ENCODE results near the gene RPUSD3. TPM values are rescaled to one million over a fixed set of nuclear protein-coding genes. Genes with fewer than 3 reads are reported as not detected.

Gene RPUSD3, protein sequence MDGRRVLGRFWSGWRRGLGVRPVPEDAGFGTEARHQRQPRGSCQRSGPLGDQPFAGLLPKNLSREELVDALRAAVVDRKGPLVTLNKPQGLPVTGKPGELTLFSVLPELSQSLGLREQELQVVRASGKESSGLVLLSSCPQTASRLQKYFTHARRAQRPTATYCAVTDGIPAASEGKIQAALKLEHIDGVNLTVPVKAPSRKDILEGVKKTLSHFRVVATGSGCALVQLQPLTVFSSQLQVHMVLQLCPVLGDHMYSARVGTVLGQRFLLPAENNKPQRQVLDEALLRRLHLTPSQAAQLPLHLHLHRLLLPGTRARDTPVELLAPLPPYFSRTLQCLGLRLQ
- 59.2 TPM for polyA plus RNA-seq (2013, experiment 1 of 4)
- 52.3 TPM for polyA plus RNA-seq (2013, experiment 2 of 4)
- 46.2 TPM for polyA plus RNA-seq (2013, experiment 3 of 4)
- 59.5 TPM for polyA plus RNA-seq (2013, experiment 4 of 4)

DNA sequence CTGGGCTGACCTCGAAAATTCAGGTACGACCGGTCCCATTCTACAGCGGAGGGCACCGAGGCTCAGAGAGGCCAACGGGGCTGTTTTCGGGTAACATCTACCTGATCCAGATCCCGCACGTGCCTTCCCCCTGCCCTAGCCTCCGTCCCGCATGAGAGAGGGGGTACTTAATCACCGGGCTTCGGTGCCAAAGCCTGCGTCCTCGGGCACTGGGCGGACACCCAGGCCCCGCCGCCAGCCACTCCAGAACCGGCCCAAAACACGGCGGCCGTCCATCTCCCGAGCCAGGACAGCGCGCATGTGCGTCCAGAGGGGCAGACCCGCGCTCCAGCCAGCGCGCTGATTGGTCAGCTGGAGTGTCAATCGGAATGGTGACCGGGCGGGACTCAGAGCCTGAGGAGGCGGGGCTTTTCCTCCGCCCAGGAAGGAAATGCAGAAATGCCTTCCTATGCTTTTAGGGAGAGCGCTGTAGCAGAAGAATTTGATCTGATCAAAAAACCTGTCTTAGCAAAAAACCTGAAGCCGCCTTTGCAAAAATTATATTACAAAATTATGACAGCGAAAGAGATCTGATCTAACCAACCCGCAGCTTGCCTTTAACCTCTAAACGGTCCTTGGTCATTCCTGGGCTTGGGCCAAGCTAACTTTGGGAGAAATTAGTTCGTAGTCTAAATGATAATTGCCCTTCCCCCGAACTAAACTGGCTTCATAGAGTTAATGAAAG lies at the start of gene RPUSD3:
Gene RPUSD3, minus strand, starts transcription at position 294 of the 724 bp plus-strand sequence. Its CDS starts 18 bp downstream, at position 276.
- no peaks in the 10 kb centered on the region for H3K27me3 ChIP-seq (ENCODE audit: control insufficient read depth, insufficient read depth, low read length, poor library complexity, severe bottlenecking)
- H3K27ac ChIP-seq (ENCODE audit: insufficient read depth, low read depth, low read length, poor library complexity, severe bottlenecking) = no peak within 1 kb of the TSS
- H3K4me1 ChIP-seq (ENCODE audit: control insufficient read depth, insufficient read depth, low read length) = no peaks in the 10 kb centered on the region
- peaks cover 13% of the 10 kb centered on the region for H3K36me3 ChIP-seq (ENCODE audit: control insufficient read depth, insufficient read depth, low read length)
- H3K4me3 ChIP-seq (ENCODE audit: insufficient read depth, low read depth, low read length) = peak within 1 kb of the TSS; percentile 73
- WGBS, 2 experiments = 4% methylated on average over 42 of the region's 42 CpGs
- H3K9me3 ChIP-seq (ENCODE audit: control insufficient read depth, low read length) = no peaks in the 10 kb centered on the region

DNA sequence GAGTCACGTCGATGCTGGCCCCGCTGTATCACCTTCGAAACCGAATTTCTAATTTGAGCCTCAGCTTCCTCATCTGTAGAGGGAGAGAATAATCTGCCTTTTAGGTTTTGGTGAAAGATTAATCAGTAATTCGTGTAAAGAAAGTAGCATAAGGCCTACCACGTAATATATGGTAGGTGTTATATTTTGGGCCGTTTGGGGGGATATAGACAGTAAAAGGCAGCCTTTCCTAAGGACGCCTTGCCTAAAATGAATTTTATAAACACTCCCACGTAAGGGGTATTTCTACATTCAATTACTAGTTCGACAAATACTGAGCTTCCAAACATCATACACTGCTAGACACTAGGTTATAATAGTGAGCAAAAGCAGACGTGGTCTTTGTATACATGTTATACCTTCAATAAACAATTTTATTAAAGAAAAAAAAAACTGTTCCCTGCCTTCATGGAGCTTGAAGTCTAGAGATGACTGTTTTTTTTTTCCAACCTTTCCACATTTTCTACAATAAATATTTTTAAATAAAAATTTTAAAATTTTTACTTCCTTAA lies 47.3 kb upstream of the RPUSD3 start:
- Histone ChIP-seq H3K27ac (ENCODE audit: insufficient read depth, low read depth, low read length, poor library complexity, severe bottlenecking) (peak overlapping the region; percentile 55), H3K4me1 (ENCODE audit: control insufficient read depth, insufficient read depth, low read length) (no peaks in the 10 kb centered on the region), H3K27me3 (ENCODE audit: control insufficient read depth, insufficient read depth, low read length, poor library complexity, severe bottlenecking) (no peaks in the 10 kb centered on the region), H3K4me3 (ENCODE audit: insufficient read depth, low read depth, low read length) (peak overlapping the region; percentile 99), H3K36me3 (ENCODE audit: control insufficient read depth, insufficient read depth, low read length) (peaks cover 18% of the 10 kb centered on the region), H3K9me3 (ENCODE audit: control insufficient read depth, low read length) (no peaks in the 10 kb centered on the region)
- 19 to 20% methylated on average over 11 to 12 of the region's 12 CpGs for WGBS, 2 experiments

DNA sequence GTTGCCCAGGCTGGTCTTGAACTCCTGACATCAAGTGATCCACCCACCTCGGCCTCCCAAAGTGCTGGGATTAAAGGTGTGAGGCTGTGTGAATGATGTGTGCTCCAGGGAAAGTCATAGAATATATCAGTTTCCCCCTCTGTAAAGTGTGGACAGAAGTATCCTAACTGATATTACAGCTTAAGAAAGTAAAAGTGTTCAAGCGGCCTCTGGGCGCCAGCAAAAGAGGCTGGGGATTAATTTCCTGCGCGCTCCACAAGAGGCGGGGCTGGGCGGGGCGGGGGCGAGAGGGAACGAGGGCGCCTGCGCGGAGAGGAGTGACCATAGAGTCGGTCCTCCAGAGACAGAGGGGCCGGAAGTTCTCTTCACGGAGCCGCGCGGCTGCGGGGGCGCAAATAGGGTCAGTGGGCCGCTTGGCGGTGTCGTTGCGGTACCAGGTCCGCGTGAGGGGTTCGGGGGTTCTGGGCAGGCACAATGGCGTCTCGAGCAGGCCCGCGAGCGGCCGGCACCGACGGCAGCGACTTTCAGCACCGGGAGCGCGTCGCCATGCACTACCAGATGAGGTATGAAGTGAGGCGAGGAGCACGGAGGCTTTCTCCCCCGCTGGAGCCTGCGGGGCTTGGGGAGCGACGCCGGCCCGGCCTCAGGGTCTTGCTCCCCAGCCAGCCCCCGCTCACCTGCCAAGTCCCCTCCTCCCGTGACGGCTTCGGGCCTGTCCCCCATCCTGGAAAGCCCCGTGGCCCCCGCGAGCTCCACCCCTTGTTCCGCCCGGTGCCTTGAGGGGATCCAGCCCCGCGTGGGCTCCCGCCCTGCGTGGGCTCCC lies 46.7 kb upstream of the RPUSD3 start, which contains the start of gene JAGN1:
Gene JAGN1, plus strand, starts transcription at position 362 of the 823 bp plus-strand sequence. Its CDS starts 113 bp downstream, at position 475.
- Histone ChIP-seq H3K9me3 (ENCODE audit: control insufficient read depth, low read length) (no peaks in the 10 kb centered on the region), H3K27me3 (ENCODE audit: control insufficient read depth, insufficient read depth, low read length, poor library complexity, severe bottlenecking) (no peaks in the 10 kb centered on the region), H3K36me3 (ENCODE audit: control insufficient read depth, insufficient read depth, low read length) (peaks cover 18% of the 10 kb centered on the region), H3K4me3 (ENCODE audit: insufficient read depth, low read depth, low read length) (peak within 1 kb of the TSS; percentile 99), H3K27ac (ENCODE audit: insufficient read depth, low read depth, low read length, poor library complexity, severe bottlenecking) (peak within 1 kb of the TSS; percentile 55), H3K4me1 (ENCODE audit: control insufficient read depth, insufficient read depth, low read length) (no peaks in the 10 kb centered on the region)
- WGBS, 2 experiments = 1% methylated on average over 62 of the region's 62 CpGs

DNA sequence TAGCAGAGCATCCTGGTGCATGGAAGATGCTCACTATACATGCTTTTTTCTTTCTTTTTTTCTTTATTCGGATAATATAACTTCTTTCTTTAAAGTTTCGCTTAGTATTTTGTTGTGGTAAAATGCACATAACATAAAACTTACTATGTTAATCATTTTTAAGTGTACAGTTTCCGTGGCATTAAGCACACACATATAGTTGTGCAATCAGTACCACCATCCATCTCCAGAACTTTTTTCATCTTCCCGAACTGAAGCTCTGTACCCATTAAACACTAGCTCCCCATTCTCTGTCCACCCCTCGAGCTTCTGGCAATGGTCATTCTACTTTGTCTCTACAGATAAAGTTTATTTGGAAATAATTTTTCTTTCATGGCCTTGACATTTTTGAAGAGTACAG lies 45.6 kb upstream of the RPUSD3 start:
- H3K4me3 ChIP-seq (ENCODE audit: insufficient read depth, low read depth, low read length) = no peak overlapping the region
- no peaks in the 10 kb centered on the region for H3K27me3 ChIP-seq (ENCODE audit: control insufficient read depth, insufficient read depth, low read length, poor library complexity, severe bottlenecking)
- H3K4me1 ChIP-seq (ENCODE audit: control insufficient read depth, insufficient read depth, low read length) = no peaks in the 10 kb centered on the region
- H3K9me3 ChIP-seq (ENCODE audit: control insufficient read depth, low read length) = no peaks in the 10 kb centered on the region
- WGBS, 2 experiments = 88 to 92% methylated on average over 2 to 4 of the region's 5 CpGs
- peaks cover 18% of the 10 kb centered on the region for H3K36me3 ChIP-seq (ENCODE audit: control insufficient read depth, insufficient read depth, low read length)
- no peak overlapping the region for H3K27ac ChIP-seq (ENCODE audit: insufficient read depth, low read depth, low read length, poor library complexity, severe bottlenecking)

DNA sequence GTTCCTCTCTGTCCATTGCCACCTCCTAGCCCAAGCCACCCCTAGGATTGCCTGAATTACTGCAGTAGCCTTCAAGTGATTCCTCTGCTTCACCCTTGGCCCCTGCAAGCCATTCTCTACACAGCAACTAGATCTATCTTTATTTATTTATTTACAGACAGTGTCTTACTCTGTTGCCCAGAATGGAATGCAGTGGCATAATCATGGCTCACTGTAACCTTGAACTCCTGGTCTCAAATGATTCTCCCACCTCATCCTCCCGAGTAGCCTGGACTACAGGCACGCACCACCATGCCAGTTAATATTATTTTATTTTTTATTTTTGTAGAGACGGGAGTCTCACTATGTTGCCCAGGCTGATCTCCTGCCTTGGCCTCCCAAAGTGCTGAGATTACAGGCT lies 44.7 kb upstream of the RPUSD3 start:
- no peaks in the 10 kb centered on the region for H3K4me1 ChIP-seq (ENCODE audit: control insufficient read depth, insufficient read depth, low read length)
- no peaks in the 10 kb centered on the region for H3K27me3 ChIP-seq (ENCODE audit: control insufficient read depth, insufficient read depth, low read length, poor library complexity, severe bottlenecking)
- H3K4me3 ChIP-seq (ENCODE audit: insufficient read depth, low read depth, low read length) = no peak overlapping the region
- peaks cover 14% of the 10 kb centered on the region for H3K36me3 ChIP-seq (ENCODE audit: control insufficient read depth, insufficient read depth, low read length)
- H3K27ac ChIP-seq (ENCODE audit: insufficient read depth, low read depth, low read length, poor library complexity, severe bottlenecking) = no peak overlapping the region
- 78 to 87% methylated on average over 2 to 3 of the region's 3 CpGs for WGBS, 2 experiments
- no peaks in the 10 kb centered on the region for H3K9me3 ChIP-seq (ENCODE audit: control insufficient read depth, low read length)

DNA sequence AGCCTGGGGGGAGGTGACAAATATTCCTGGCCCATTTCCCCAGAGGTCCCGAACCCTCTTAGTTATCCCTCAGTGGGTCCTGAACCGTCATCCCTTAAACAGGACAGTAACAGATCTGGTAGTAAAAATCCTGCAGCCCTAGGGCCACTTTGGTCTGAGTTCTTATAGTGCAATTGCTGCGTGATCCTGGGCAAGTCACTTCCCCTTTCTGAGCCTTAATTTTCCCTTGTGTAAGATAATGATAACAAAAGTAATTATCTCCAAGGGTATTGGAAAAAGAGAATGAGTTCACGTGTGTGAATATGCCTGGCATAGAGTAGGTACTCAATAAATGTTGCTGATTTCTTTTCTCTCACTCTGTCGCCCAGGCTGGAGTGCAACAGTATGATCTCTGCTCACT lies 43.7 kb upstream of the RPUSD3 start:
- no peaks in the 10 kb centered on the region for H3K9me3 ChIP-seq (ENCODE audit: control insufficient read depth, low read length)
- H3K4me1 ChIP-seq (ENCODE audit: control insufficient read depth, insufficient read depth, low read length) = no peaks in the 10 kb centered on the region
- H3K4me3 ChIP-seq (ENCODE audit: insufficient read depth, low read depth, low read length) = no peak overlapping the region
- 92% methylated on average over 5 of the region's 5 CpGs for WGBS, 2 experiments
- H3K27ac ChIP-seq (ENCODE audit: insufficient read depth, low read depth, low read length, poor library complexity, severe bottlenecking) = no peak overlapping the region
- H3K36me3 ChIP-seq (ENCODE audit: control insufficient read depth, insufficient read depth, low read length) = peaks cover 4% of the 10 kb centered on the region
- H3K27me3 ChIP-seq (ENCODE audit: control insufficient read depth, insufficient read depth, low read length, poor library complexity, severe bottlenecking) = no peaks in the 10 kb centered on the region

DNA sequence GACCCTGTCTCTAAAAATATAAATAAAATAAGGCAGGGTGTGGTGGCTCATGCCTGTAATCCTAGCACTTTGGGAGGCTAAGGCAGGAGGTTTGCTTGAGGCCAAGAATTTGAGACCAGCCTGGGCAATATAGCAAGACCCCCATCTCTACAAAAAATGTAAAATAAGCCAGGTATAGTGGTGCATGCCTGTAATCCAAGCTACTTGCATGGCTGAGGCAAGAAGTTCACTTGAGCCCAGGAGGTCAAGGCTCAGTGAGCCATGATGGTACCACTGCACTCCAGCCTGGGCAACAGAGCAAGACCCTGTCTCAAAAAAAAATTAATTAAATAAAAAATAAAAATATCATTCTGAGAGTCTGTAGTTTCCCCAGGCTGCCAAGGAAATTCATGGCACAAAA lies 42.5 kb upstream of the RPUSD3 start:
- H3K36me3 ChIP-seq (ENCODE audit: control insufficient read depth, insufficient read depth, low read length) = no peaks in the 10 kb centered on the region
- H3K9me3 ChIP-seq (ENCODE audit: control insufficient read depth, low read length) = no peaks in the 10 kb centered on the region
- H3K4me3 ChIP-seq (ENCODE audit: insufficient read depth, low read depth, low read length) = no peak overlapping the region
- H3K27ac ChIP-seq (ENCODE audit: insufficient read depth, low read depth, low read length, poor library complexity, severe bottlenecking) = no peak overlapping the region
- no peaks in the 10 kb centered on the region for H3K27me3 ChIP-seq (ENCODE audit: control insufficient read depth, insufficient read depth, low read length, poor library complexity, severe bottlenecking)
- no peaks in the 10 kb centered on the region for H3K4me1 ChIP-seq (ENCODE audit: control insufficient read depth, insufficient read depth, low read length)

DNA sequence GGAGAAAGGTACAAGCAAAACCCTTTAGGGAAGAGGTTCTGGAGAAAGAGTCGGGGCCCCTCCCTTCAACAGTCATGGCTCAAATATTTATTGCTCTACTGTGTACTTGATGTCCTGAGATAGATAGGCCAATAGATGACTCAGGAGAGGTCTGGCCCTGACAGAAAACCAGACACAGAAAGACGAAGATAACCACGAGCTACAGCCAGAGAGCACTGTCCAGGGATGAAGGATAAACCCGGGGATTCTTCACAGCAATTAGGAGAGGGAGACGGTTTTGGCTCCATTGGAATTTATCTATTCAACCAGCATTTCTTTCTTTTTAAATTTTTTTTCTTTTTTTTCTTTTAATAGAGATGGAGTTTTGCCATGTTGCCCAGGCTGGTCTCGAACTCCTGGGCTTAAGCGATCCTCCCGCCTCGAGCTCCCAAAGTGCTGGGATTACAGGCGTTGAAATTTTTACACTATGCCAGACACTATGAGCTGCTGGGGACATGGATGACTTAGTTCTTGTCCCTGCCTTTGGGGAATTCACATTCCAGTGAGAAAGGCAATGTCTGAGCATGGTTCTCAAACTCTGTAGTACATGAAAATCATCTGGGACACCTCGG lies 40.9 kb upstream of the RPUSD3 start:
- Histone ChIP-seq H3K9me3 (ENCODE audit: control insufficient read depth, low read length) (no peaks in the 10 kb centered on the region), H3K36me3 (ENCODE audit: control insufficient read depth, insufficient read depth, low read length) (no peaks in the 10 kb centered on the region), H3K4me1 (ENCODE audit: control insufficient read depth, insufficient read depth, low read length) (no peaks in the 10 kb centered on the region), H3K4me3 (ENCODE audit: insufficient read depth, low read depth, low read length) (no peak overlapping the region), H3K27me3 (ENCODE audit: control insufficient read depth, insufficient read depth, low read length, poor library complexity, severe bottlenecking) (no peaks in the 10 kb centered on the region), H3K27ac (ENCODE audit: insufficient read depth, low read depth, low read length, poor library complexity, severe bottlenecking) (no peak overlapping the region)
- 90 to 93% methylated on average over 11 of the region's 11 CpGs for WGBS, 2 experiments

DNA sequence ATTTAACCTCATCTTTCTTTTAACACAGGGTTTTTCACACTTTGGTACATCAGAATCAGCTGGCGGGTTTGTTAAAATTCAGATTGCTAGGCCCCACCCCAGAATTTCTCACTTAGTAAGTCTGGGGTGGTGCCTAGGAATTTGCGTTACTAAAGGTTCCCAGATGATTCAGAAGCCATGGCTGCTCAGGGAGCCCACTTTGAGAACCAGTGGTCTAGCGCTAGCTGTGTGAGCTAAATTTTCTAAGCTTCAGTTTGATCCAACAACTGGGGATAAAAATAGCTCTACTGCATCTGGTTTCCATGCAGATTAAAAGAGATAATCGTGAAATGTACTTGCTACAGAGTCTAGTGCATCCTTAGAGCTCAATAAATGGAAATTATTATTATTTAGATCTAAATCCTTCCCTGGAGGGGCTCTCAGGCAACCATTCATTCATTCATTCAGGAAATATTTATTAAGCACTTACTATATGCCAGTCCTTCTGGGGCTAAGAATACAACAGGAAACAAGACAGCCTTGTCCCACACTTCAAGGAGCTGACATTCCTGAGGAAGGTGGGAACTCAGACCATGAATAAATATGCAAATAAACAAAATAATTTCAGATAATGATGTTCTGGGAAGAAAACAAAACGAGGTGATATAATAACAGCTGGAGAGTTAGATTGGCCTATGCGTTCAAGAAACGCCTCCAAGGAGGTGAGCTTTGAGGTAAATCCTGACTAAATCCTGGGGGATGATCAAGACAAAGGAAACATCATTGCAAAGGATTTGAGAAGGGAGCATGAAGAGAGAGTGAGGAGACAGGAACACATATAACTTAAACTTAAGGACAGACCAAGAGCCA lies 40.1 kb upstream of the RPUSD3 start:
- Histone ChIP-seq H3K27me3 (ENCODE audit: control insufficient read depth, insufficient read depth, low read length, poor library complexity, severe bottlenecking) (no peaks in the 10 kb centered on the region), H3K4me3 (ENCODE audit: insufficient read depth, low read depth, low read length) (no peak overlapping the region), H3K9me3 (ENCODE audit: control insufficient read depth, low read length) (no peaks in the 10 kb centered on the region), H3K4me1 (ENCODE audit: control insufficient read depth, insufficient read depth, low read length) (no peaks in the 10 kb centered on the region), H3K27ac (ENCODE audit: insufficient read depth, low read depth, low read length, poor library complexity, severe bottlenecking) (no peak overlapping the region), H3K36me3 (ENCODE audit: control insufficient read depth, insufficient read depth, low read length) (no peaks in the 10 kb centered on the region)
- WGBS, 2 experiments = 86 to 90% methylated on average over 7 of the region's 7 CpGs

All from ectodermal cell (in vitro differentiated cells).